Measurements from ENCODE around the gene POLG2.
"Not testable (repeated sequence)": the region's sequence is repeated elsewhere in the genome, so short reads cannot be mapped to it uniquely, and the experiment has no call there.

POLG2 gene

GRCh38 chr17:64466019-64466735 is 30.7 kb downstream of the POLG2 start:
- ChIA-PET POLR2A (no interaction called here), CTCF (no interaction called here)
- DNase-seq (ENCODE audit: extremely low spot score), result no peak
- TF ChIP-seq SP1 (IDR thresholded peaks at IDR 0.05), result no peak
- no peak for TF ChIP-seq ELF4 (IDR thresholded peaks at IDR 0.05)
- no peak for TF ChIP-seq ARNT (IDR thresholded peaks at IDR 0.05)
- TF ChIP-seq BHLHE40 (IDR thresholded peaks at IDR 0.05; ENCODE audit: borderline replicate concordance), result no peak
- TF ChIP-seq LEF1 (IDR thresholded peaks at IDR 0.05; ENCODE audit: borderline replicate concordance), result no peak
- TF ChIP-seq CTBP1 (IDR thresholded peaks at IDR 0.05; ENCODE audit: borderline replicate concordance), result no peak
- TF ChIP-seq HDGF (IDR thresholded peaks at IDR 0.05; ENCODE audit: borderline replicate concordance), result no peak

GRCh38 chr17:64461788-64462187 is 35.1 kb downstream of the POLG2 start:
- DNase-seq (ENCODE audit: extremely low spot score), result no peak
- ChIA-PET POLR2A (no interaction called here), CTCF (no interaction called here)
- TF ChIP-seq LEF1 (IDR thresholded peaks at IDR 0.05; ENCODE audit: borderline replicate concordance) (no peak), PKNOX1 (IDR thresholded peaks at IDR 0.05) (no peak), TARDBP (IDR thresholded peaks at IDR 0.05) (no peak), ARNT (IDR thresholded peaks at IDR 0.05) (no peak), SP1 (IDR thresholded peaks at IDR 0.05) (no peak), BHLHE40 (IDR thresholded peaks at IDR 0.05; ENCODE audit: borderline replicate concordance) (no peak), FOXM1 (IDR thresholded peaks at IDR 0.05; ENCODE audit: borderline replicate concordance) (no peak), L3MBTL2 (conservative IDR thresholded peaks at IDR 0.05) (no peak), CTBP1 (IDR thresholded peaks at IDR 0.05; ENCODE audit: borderline replicate concordance) (no peak), HDGF (IDR thresholded peaks at IDR 0.05; ENCODE audit: borderline replicate concordance) (no peak), FOXK2 (IDR thresholded peaks at IDR 0.05) (no peak), NFRKB (IDR thresholded peaks at IDR 0.05) (no peak), ELF4 (IDR thresholded peaks at IDR 0.05) (no peak), ZNF384 (IDR thresholded peaks at IDR 0.05) (no peak), SUZ12 (IDR thresholded peaks at IDR 0.05) (no peak), FOXA1 (IDR thresholded peaks at IDR 0.05) (no peak)

GRCh38 chr17:64460955-64461354 is 35.9 kb downstream of the POLG2 start:
- no peak for TF ChIP-seq HDGF (IDR thresholded peaks at IDR 0.05; ENCODE audit: borderline replicate concordance)
- no peak for TF ChIP-seq FOXA1 (IDR thresholded peaks at IDR 0.05)
- no peak for TF ChIP-seq FOXK2 (IDR thresholded peaks at IDR 0.05)
- no peak for TF ChIP-seq FOXM1 (IDR thresholded peaks at IDR 0.05; ENCODE audit: borderline replicate concordance)
- no peak for TF ChIP-seq LEF1 (IDR thresholded peaks at IDR 0.05; ENCODE audit: borderline replicate concordance)
- no peak for TF ChIP-seq NFRKB (IDR thresholded peaks at IDR 0.05)
- DNase-seq (ENCODE audit: extremely low spot score), result no peak
- POLR2A ChIA-PET, result no interaction called here
- CTCF ChIA-PET, result interaction anchor here (0.6 kb wide), 2 partner anchors 29 to 34 kb away, joined by 3 read pairs; no protein-coding TSS in a partner anchor

- CTCF ChIA-PET; POLR2A ChIA-PET; DNase-seq (ENCODE audit: extremely low spot score): not testable (repeated sequence)
These were observed 37.0 kb downstream of the POLG2 start for GRCh38 chr17:64459818-64460217.

- no peak for TF ChIP-seq PKNOX1 (IDR thresholded peaks at IDR 0.05)
- TF ChIP-seq FOXM1 (IDR thresholded peaks at IDR 0.05; ENCODE audit: borderline replicate concordance), result no peak
- no peak for TF ChIP-seq SUZ12 (IDR thresholded peaks at IDR 0.05)
- TF ChIP-seq LEF1 (IDR thresholded peaks at IDR 0.05; ENCODE audit: borderline replicate concordance), result no peak
- TF ChIP-seq ARNT (IDR thresholded peaks at IDR 0.05), result no peak
- no peak for TF ChIP-seq FOXA1 (IDR thresholded peaks at IDR 0.05)
- no peak for TF ChIP-seq L3MBTL2 (conservative IDR thresholded peaks at IDR 0.05)
- TF ChIP-seq CTBP1 (IDR thresholded peaks at IDR 0.05; ENCODE audit: borderline replicate concordance), result no peak
- TF ChIP-seq SP1 (IDR thresholded peaks at IDR 0.05), result no peak
- TF ChIP-seq ELF4 (IDR thresholded peaks at IDR 0.05), result no peak
- no peak for TF ChIP-seq HDGF (IDR thresholded peaks at IDR 0.05; ENCODE audit: borderline replicate concordance)
- TF ChIP-seq FOXK2 (IDR thresholded peaks at IDR 0.05), result no peak
- DNase-seq (ENCODE audit: extremely low spot score), result no peak
- POLR2A ChIA-PET, result no interaction called here
- CTCF ChIA-PET, result no interaction called here
These were observed 37.5 kb downstream of the POLG2 start for GRCh38 chr17:64459284-64459747.

- no peak for DNase-seq (ENCODE audit: extremely low spot score)
- CTCF ChIA-PET, result no interaction called here
- POLR2A ChIA-PET, result no interaction called here
- TF ChIP-seq LEF1 (IDR thresholded peaks at IDR 0.05; ENCODE audit: borderline replicate concordance), result no peak
- no peak for TF ChIP-seq ZNF384 (IDR thresholded peaks at IDR 0.05)
- TF ChIP-seq FOXK2 (IDR thresholded peaks at IDR 0.05), result no peak
- no peak for TF ChIP-seq TARDBP (IDR thresholded peaks at IDR 0.05)
- TF ChIP-seq NFRKB (IDR thresholded peaks at IDR 0.05), result no peak
- no peak for TF ChIP-seq SP1 (IDR thresholded peaks at IDR 0.05)
These were observed 38.1 kb downstream of the POLG2 start for GRCh38 chr17:64458756-64459155.

- no peak for DNase-seq (ENCODE audit: extremely low spot score)
- ChIA-PET POLR2A (no interaction called here), CTCF (interaction anchor here (0.6 kb wide), 1 partner anchor 191 kb away, joined by 7 read pairs; no protein-coding TSS in a partner anchor)
- TF ChIP-seq CTBP1 (IDR thresholded peaks at IDR 0.05; ENCODE audit: borderline replicate concordance), result no peak
- no peak for TF ChIP-seq ARNT (IDR thresholded peaks at IDR 0.05)
- TF ChIP-seq ZNF384 (IDR thresholded peaks at IDR 0.05), result no peak
- no peak for TF ChIP-seq BHLHE40 (IDR thresholded peaks at IDR 0.05; ENCODE audit: borderline replicate concordance)
- TF ChIP-seq NFRKB (IDR thresholded peaks at IDR 0.05), result no peak
These were observed 39.7 kb downstream of the POLG2 start for GRCh38 chr17:64457156-64457555.
